ENCODE measurements around the gene ZNF423.

DNA sequence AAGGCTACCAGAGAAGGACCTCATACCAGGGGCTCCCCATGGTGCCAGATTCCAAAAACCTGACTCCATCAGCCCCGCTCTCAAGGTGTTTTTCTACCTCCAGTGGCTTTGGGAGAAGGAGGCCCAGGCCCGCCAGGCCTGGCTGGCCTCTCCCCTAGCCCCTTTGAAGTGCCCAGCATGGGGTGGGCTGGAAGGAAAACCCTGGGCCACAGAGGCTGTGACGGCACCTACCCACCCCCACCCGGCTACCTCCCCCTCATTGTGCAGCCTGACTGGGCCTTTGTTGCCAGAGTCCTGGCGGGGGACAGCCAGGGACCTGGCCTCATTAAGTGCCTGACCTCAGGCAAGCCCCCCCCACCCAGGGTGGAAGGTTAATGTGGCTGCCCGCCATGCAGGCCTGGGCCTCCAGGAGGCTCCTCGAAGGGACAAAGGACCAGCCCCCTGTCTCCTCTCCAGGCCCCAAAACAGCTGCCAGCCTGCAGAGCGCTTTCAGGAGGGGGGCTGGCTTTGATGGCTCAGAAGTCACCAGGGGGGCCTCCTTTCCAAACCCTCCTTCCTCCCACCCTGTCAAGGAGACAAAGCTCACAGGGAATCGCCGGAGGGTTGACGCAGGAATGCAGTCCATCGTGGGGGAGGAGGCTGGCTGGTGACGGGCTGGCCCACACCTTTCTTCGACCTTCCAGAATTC lies 159.4 kb downstream of the ZNF423 start:
- TF ChIP-seq EZH2 (IDR thresholded peaks at IDR 0.05; ENCODE audit: borderline replicate concordance, low read depth, low read length, poor library complexity, severe bottlenecking) = no peak
- TF ChIP-seq, protein P1, sequence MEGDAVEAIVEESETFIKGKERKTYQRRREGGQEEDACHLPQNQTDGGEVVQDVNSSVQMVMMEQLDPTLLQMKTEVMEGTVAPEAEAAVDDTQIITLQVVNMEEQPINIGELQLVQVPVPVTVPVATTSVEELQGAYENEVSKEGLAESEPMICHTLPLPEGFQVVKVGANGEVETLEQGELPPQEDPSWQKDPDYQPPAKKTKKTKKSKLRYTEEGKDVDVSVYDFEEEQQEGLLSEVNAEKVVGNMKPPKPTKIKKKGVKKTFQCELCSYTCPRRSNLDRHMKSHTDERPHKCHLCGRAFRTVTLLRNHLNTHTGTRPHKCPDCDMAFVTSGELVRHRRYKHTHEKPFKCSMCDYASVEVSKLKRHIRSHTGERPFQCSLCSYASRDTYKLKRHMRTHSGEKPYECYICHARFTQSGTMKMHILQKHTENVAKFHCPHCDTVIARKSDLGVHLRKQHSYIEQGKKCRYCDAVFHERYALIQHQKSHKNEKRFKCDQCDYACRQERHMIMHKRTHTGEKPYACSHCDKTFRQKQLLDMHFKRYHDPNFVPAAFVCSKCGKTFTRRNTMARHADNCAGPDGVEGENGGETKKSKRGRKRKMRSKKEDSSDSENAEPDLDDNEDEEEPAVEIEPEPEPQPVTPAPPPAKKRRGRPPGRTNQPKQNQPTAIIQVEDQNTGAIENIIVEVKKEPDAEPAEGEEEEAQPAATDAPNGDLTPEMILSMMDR (conservative IDR thresholded peaks at IDR 0.05; ENCODE audit: low read depth, low read length) = no peak
